Esophagus muscularis mucosa (tissue), 4 donors: ENCODE results near the gene FBXW8. TPM values are rescaled to one million over a fixed set of nuclear protein-coding genes. Genes with fewer than 3 reads are reported as not detected.

Source experiments
- DNase-seq: peaks from one replicate; pipeline ENCODE4 v3.0.0-alpha.2; 2017; ENCODE audit errors: extremely low spot score
- H3K27ac ChIP-seq, 4 donors: fragments of 200-600 bp; sonication (generic); replicated peaks in 1 of 4; 1 replicate in 3 of 4; 2 replicates in 1 of 4; pipeline ENCODE4 v1.5.1; 2016 to 2019; ENCODE audit warnings: mild to moderate bottlenecking in 1 of 4
- H3K27me3 ChIP-seq, 4 donors: fragments of 200-600 bp; sonication (generic); one replicate each; pipeline versions ENCODE4 v1.5.1 to v1.6.0; 2016 to 2019
- H3K36me3 ChIP-seq, 4 donors: fragments of 200-600 bp; sonication (generic); one replicate each; pipeline ENCODE4 v1.5.1; 2016 to 2019
- H3K4me1 ChIP-seq, 4 donors: fragments of 200-600 bp; sonication (generic); one replicate each; pipeline ENCODE4 v1.5.1; 2016 to 2019
- H3K4me3 ChIP-seq, 4 donors: fragments of 200-600 bp; sonication (generic); 1 replicate in 2 of 4; 2 replicates in 2 of 4; pipeline ENCODE4 v1.5.1; 2016 to 2019; ENCODE audit warnings: mild to moderate bottlenecking in 4 of 4, moderate library complexity in 1 of 4
- H3K9me3 ChIP-seq, 4 donors: fragments of 200-600 bp; sonication (generic); 1 replicate in 3 of 4; 2 replicates in 1 of 4; pipeline ENCODE4 v1.5.1; 2016 to 2019
- CTCF ChIP-seq, 3 experiments: fragments of 200-600 bp in 2 of 3; fragments of 450-650 bp in 1 of 3; sonication (generic) in 2 of 3; IDR thresholded peaks; one replicate each; pipeline ENCODE4 v1.5.1; 2017 to 2019; ENCODE audit warnings: antibody characterized with exemption in 3 of 3, mild to moderate bottlenecking in 2 of 3, moderate library complexity in 1 of 3
- EP300 ChIP-seq: sonication (generic); formaldehyde crosslinking; IDR thresholded peaks from one replicate; pipeline ENCODE4 v1.6.1; 2017; ENCODE audit warnings: antibody characterized with exemption
- POLR2A ChIP-seq: fragments of 450-650 bp; IDR thresholded peaks from one replicate; pipeline ENCODE4 v1.6.1; 2017; ENCODE audit warnings: antibody characterized with exemption, moderate library complexity, mild to moderate bottlenecking, low read depth
- POLR2AphosphoS5 ChIP-seq, 2 donors: sonication (generic); formaldehyde crosslinking; IDR thresholded peaks; one replicate each; pipeline ENCODE4 v1.6.1; 2017; ENCODE audit warnings: antibody characterized with exemption in 2 of 2
- WGBS: methylation state at CpG from one replicate; pipeline ENCODE4 v1.1.5; 2018; 5-methylcytosine and 5-hydroxymethylcytosine counted together
- intact Hi-C: fragments of 100-400 bp; cut with DNase I; formaldehyde crosslinking; loops from one replicate; pipeline ENCODE4 v1.15.1; 2023
- total RNA-seq, 4 donors: library from RNA; depleted of rRNA; stranded (reverse); fragments of >200 nt; gene quantifications; one replicate each; pipeline versions ENCODE4 v1.1.0 to v1.2.1, GENCODE V29; 2016

FBXW8 gene
- total RNA-seq, 4 donors from 2014 or later: 11.9 to 13.9 (median 13.3) TPM

- no peak for DNase-seq
- Histone ChIP-seq H3K4me1 (peaks cover 18 to 31% (median 30%) of the 10 kb centered on the region in 4 donors), H3K27ac (no peak overlapping the region), H3K27me3 (peaks cover 5 to 97% (median 41%) of the 10 kb centered on the region in 4 donors), H3K4me3 (no peak overlapping the region), H3K36me3 (no peaks in the 10 kb centered on the region), H3K9me3 (peaks cover 0 to 14% (median 8%) of the 10 kb centered on the region in 4 donors)
- WGBS: 13% methylated on average over 16 of the region's 19 CpGs
- TF ChIP-seq POLR2AphosphoS5 (IDR thresholded peaks at IDR 0.05): no peak
- TF ChIP-seq POLR2A: no peak
- TF ChIP-seq EP300: no peak
- TF ChIP-seq CTCF (IDR thresholded peaks at IDR 0.05): no peak
- intact Hi-C loops: no loop called here
Measured at GRCh38 chr12:116876151-116876869, 34.4 kb upstream of the FBXW8 start.

DNA sequence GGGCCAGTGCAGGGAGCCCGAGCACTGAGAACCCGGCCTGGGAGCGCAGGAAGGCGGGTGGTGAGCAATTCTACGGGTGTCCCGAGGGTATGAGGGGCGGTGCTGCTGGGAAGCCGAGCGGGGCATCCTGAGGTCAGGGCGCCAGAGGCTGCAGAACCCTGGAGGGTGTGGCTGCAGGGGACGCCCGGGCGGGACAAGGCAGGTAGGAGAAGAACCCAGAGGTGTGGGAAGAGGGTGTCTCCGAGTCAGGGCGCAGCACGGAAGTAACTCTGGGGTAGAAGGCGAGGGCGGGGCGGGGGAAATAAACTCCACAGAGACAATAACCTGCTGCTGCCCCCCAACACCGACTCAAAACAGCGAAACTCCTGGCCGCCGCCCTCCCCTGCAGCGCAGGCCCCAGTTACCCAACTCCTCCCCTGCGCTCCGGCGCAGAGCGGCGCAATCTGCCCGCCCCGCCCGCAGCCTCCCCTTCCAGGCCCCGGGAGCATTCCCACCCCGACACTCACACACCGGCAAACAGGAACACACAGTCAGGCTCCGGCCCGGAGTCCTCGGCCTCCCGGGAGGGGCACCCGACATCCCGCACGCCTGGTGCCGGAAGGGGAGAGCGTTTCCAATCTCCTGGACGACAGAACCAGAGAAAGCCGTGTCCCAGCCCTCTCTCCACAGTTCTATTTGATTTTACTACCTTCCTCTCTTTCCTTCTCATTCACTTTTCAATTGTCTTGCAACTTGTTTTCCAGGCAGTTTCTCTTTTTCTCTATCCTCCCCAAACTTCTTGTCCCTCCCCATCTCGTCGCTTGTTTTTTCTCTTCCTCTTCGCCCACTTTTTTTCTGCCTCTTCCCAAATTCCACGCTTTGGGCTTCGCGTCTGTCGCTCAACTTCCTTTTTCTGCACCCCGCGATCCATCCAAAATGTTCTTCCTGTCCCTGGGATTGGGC, 31.9 kb upstream of the FBXW8 start:
- Histone ChIP-seq H3K9me3 (peaks cover 0 to 14% (median 8%) of the 10 kb centered on the region in 4 donors), H3K36me3 (no peaks in the 10 kb centered on the region), H3K4me1 (peaks cover 27 to 44% (median 43%) of the 10 kb centered on the region in 4 donors), H3K4me3 (peak overlapping the region in 3 of 4 donors; percentile 28 to 31 (median 30)), H3K27me3 (peaks cover 11 to 100% (median 58%) of the 10 kb centered on the region in 4 donors), H3K27ac (no peak overlapping the region)
- 3% methylated on average over 44 of the region's 55 CpGs for WGBS
- TF ChIP-seq CTCF (IDR thresholded peaks at IDR 0.05) (no peak), EP300 (no peak), POLR2A (no peak), POLR2AphosphoS5 (IDR thresholded peaks at IDR 0.05) (no peak)
- no peak for DNase-seq
- intact Hi-C loops: no loop called here

DNA sequence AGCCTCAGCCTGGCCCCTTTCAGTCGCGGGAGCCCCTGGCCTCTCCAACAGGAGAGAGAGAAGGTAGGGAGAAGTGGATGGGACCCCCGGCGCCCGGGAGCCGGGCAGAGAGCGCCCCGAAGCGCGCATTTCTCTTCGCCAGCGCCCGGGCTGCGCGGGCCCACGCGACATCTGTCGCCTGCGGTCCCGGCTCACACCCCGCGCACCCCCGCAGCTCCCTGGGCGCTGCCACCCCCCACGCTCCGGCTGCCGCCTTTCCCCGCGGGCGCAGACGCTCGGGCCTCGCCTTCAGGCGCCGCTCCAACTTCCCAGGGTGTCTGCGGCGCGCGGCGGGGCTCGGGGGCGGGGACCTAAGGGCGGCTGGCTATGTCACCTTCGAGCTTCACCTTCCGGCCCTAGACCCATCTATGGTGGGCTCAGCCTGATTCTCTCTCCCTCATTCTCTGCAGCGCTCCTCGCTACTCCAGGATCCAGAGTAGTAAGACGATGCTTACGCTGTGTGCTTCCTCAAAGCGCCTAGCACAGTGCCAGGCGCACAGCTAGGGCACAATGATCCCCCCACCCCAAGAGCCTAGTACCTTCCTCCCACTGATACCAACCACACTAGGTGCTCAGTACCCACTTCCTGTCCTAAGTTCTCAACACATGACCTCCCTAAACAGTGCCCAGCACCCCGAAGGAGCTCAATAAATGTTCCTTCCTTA, 31.1 kb upstream of the FBXW8 start:
- intact Hi-C loops: no loop called here
- H3K4me3 ChIP-seq: peak overlapping the region in 3 of 4 donors; percentile 28 to 31 (median 30)
- peaks cover 11 to 100% (median 58%) of the 10 kb centered on the region in 4 donors for H3K27me3 ChIP-seq
- WGBS: 4% methylated on average over 32 of the region's 52 CpGs
- peaks cover 27 to 44% (median 43%) of the 10 kb centered on the region in 4 donors for H3K4me1 ChIP-seq
- H3K27ac ChIP-seq: no peak overlapping the region
- H3K36me3 ChIP-seq: no peaks in the 10 kb centered on the region
- H3K9me3 ChIP-seq: peaks cover 0 to 8% (median 5%) of the 10 kb centered on the region in 4 donors
- TF ChIP-seq CTCF (IDR thresholded peaks at IDR 0.05) (no peak), POLR2AphosphoS5 (IDR thresholded peaks at IDR 0.05) (no peak), EP300 (no peak), POLR2A (no peak)
- no peak for DNase-seq

DNA sequence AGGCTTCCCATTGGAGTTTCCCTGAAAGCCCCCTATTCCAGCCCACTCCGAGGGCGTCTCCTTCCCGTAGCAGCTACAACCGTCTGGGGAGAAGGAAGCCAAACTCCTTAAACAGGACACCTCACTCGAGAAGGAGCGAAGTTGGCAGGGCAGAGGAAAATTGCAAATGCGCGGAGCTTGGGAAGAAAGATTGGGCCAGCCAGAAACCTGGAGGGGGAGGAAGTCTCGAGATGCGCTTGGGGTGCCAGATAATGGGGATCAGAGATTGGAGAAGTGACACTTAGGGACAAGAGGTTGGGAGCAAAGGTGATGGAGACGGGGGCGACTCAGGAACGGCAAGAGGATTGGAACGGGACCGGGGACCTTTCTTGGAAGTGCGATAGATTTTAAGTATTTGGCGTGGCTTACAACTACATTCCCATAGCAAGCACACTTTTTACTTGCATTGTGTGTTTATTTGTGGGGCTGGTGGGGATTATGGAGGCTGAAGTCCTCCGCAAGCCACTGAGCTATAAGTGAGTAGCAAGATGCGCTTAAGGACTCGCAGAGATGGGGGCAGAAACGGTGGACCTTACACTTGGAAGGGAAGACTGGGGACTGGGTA, 30.4 kb upstream of the FBXW8 start:
- WGBS: 5% methylated on average over 21 of the region's 21 CpGs
- peaks cover 11 to 97% (median 58%) of the 10 kb centered on the region in 4 donors for H3K27me3 ChIP-seq

More for the DNA sequence above, 30.4 kb upstream of the FBXW8 start:
- no peaks in the 10 kb centered on the region for H3K36me3 ChIP-seq
- TF ChIP-seq EP300 (no peak), POLR2A (no peak), POLR2AphosphoS5 (IDR thresholded peaks at IDR 0.05) (no peak), CTCF (IDR thresholded peaks at IDR 0.05) (no peak)
- intact Hi-C loops: no loop called here
- no peak overlapping the region for H3K27ac ChIP-seq
- DNase-seq: no peak
- H3K4me3 ChIP-seq: peak overlapping the region; percentile 42 to 56 (median 44)
- peaks cover 27 to 44% (median 43%) of the 10 kb centered on the region in 4 donors for H3K4me1 ChIP-seq
- H3K9me3 ChIP-seq: peaks cover 0 to 2% (median under 1%) of the 10 kb centered on the region in 4 donors
